GM21619 (cell line): Measurements from ENCODE around the gene RCE1.

ENCODE experiments used
- ATAC-seq: cut with Tn5 transposase; IDR thresholded peaks from one replicate; pipeline ENCODE4 v1.9.1; 2021; ENCODE audit not compliant: unreplicated experiment

Gene RCE1

GRCh38 chr11:66856496-66857233 lies 13.4 kb downstream of the RCE1 start, which contains the start of gene LRFN4:
TSS of gene LRFN4 (plus strand) at chr11:66857064. CDS start at chr11:66857745, 681 bp downstream.
- peak; percentile 10 for ATAC-seq

GRCh38 chr11:66857234-66857926 lies 14.1 kb downstream of the RCE1 start:
- no peak for ATAC-seq

GRCh38 chr11:66857927-66858185 lies 14.6 kb downstream of the RCE1 start:
- no peak for ATAC-seq

- no peak for ATAC-seq
Observed at GRCh38 chr11:66858186-66858938, 15.1 kb downstream of the RCE1 start.

GRCh38 chr11:66858939-66859685 lies 15.9 kb downstream of the RCE1 start:
- no peak for ATAC-seq

GRCh38 chr11:66859686-66860448 lies 16.6 kb downstream of the RCE1 start:
- ATAC-seq = no peak

- no peak for ATAC-seq
Observed at GRCh38 chr11:66860449-66860831, 17.2 kb downstream of the RCE1 start.

- ATAC-seq = no peak
Observed at GRCh38 chr11:66861038-66861773, 18.0 kb downstream of the RCE1 start.

GRCh38 chr11:66861774-66862558 lies 18.7 kb downstream of the RCE1 start:
- no peak for ATAC-seq

- no peak for ATAC-seq
Observed at GRCh38 chr11:66862559-66863037, 19.4 kb downstream of the RCE1 start.

GRCh38 chr11:66863428-66864125 lies 20.3 kb downstream of the RCE1 start:
- no peak for ATAC-seq

- ATAC-seq = no peak
Observed at GRCh38 chr11:66864172-66864901, 21.1 kb downstream of the RCE1 start.

GRCh38 chr11:66864924-66865697 lies 21.9 kb downstream of the RCE1 start:
- ATAC-seq = no peak

GRCh38 chr11:66866007-66866406 lies 22.8 kb downstream of the RCE1 start:
- ATAC-seq = no peak

GRCh38 chr11:66866511-66866986 lies 23.3 kb downstream of the RCE1 start:
- ATAC-seq = no peak

GRCh38 chr11:66867425-66868040 lies 24.3 kb downstream of the RCE1 start:
- no peak for ATAC-seq
